Thyroid gland (tissue), 4 donors: Measurements from ENCODE around the gene AZIN2.

Experiments
- CTCF ChIP-seq, 6 experiments: fragments of 200-600 bp in 3 of 6; fragments of 450-650 bp in 3 of 6; sonication (generic) in 3 of 6; IDR thresholded peaks; one replicate each; pipeline ENCODE4 v1.5.1; 2016 to 2019; ENCODE audit warnings: antibody characterized with exemption in 6 of 6, mild to moderate bottlenecking in 2 of 6, inconsistent platforms in 1 of 6, moderate library complexity in 1 of 6
- POLR2A ChIP-seq, 2 donors: fragments of 450-650 bp; IDR thresholded peaks; one replicate each; pipeline ENCODE4 v1.6.1; 2017; ENCODE audit warnings: antibody characterized with exemption in 2 of 2, mild to moderate bottlenecking in 2 of 2, moderate library complexity in 1 of 2

DNA sequence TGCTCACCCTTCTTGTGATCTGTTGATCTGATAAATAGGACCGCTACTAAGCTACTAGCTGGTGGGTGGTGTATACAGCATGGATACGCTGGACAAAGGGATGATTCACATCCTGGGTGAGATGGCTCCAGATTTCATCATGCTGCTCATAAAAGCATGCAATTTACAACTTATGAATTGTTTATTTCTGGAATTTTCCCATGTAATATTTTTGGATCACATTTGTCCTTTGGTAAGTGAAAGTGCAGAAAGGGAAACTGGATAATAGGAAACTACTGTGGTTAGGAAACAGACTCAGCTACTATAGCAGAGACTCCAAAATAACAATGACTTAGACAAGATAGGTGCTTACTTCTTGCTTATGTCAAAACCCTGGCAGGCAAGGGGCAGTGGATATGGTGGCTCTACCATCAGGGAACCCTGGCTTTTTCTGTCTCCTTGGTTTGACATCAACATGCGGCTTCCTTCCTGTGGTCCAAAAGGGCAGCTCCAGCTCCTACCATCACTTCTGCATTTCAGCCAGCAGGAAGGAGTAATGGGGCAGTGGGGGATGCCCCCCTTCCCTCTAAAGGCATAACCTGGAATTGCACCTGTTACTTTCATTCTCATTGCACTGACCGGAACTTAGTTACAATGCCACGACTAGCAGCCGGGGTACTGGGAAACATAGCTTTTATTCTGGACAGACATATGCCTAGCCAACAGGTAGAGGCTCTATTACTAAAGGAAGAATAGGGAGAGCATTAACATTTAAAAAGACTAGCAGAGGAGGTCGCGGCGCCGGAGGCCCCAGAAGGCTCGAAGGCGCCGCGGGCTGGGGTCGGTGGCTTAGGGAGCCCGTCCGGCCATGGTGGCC lies 30.5 kb upstream of the AZIN2 start:
- TF ChIP-seq CTCF (IDR thresholded peaks at IDR 0.05) = no peak
- TF ChIP-seq POLR2A (IDR thresholded peaks at IDR 0.05) = no peak
